Central memory CD8-positive, alpha-beta T cell (primary cell): ENCODE data around the gene PLCXD1.
"Not testable (repeated sequence)": the region's sequence is repeated elsewhere in the genome, so short reads cannot be mapped to it uniquely, and the experiment has no call there.

Experiments used
- ATAC-seq: fragments of 150-1000 bp; cut with Tn5 transposase; replicated peaks from 2 replicates; pipeline ENCODE4 v1.10.0; 2022; ENCODE audit warnings: mild to moderate bottlenecking, moderate FRiP score, moderate number of reproducible peaks; ENCODE audit not compliant: poor library complexity, severe bottlenecking; ENCODE audit errors: extremely low read depth
- DNase-seq, 2 donors: peaks; one replicate each; pipeline ENCODE4 v3.0.0; 2021; ENCODE audit warnings: low spot score in 2 of 2
- H3K27ac Mint-ChIP-seq: one replicate; pipeline ENCODE4 v1.8.0; 2022; ENCODE audit warnings: low read depth, mild to moderate bottlenecking, moderate library complexity, mixed read lengths
- H3K27me3 Mint-ChIP-seq: one replicate; pipeline ENCODE4 v1.8.0; 2022; ENCODE audit warnings: mixed read lengths
- H3K36me3 Mint-ChIP-seq: one replicate; pipeline ENCODE4 v1.8.0; 2022; ENCODE audit warnings: mild to moderate bottlenecking, moderate library complexity, mixed read lengths; ENCODE audit not compliant: insufficient read depth
- H3K4me1 Mint-ChIP-seq: one replicate; pipeline ENCODE4 v1.8.0; 2022; ENCODE audit warnings: mixed read lengths
- H3K4me3 Mint-ChIP-seq: one replicate; pipeline ENCODE4 v1.8.0; 2022; ENCODE audit warnings: mild to moderate bottlenecking, moderate library complexity, mixed read lengths
- H3K9me3 Mint-ChIP-seq: one replicate; pipeline ENCODE4 v1.8.0; 2022; ENCODE audit warnings: mixed read lengths

PLCXD1 gene

GRCh38 chrX:318739-319578, 37.8 kb downstream of the PLCXD1 start, which contains the start of gene GTPBP6:
Gene GTPBP6, minus strand, starts transcription at chrX:318796. Its CDS starts 9 bp downstream, at chrX:318787.
- Mint-ChIP-seq H3K9me3 (no peaks in the 10 kb centered on the region), H3K27me3 (no peaks in the 10 kb centered on the region), H3K4me3 (peak within 1 kb of the TSS; percentile 78), H3K27ac (peak within 1 kb of the TSS; percentile 95), H3K36me3 (peaks cover 29% of the 10 kb centered on the region), H3K4me1 (peaks cover 28% of the 10 kb centered on the region)
- ATAC-seq: peak; percentile 68
- peak; percentile 95 to 100 for DNase-seq

- peak overlapping the region; percentile 78 for H3K4me3 Mint-ChIP-seq
Observed at GRCh38 chrX:319579-320125, 38.5 kb downstream of the PLCXD1 start.

GRCh38 chrX:320126-320783, 39.1 kb downstream of the PLCXD1 start:
- peaks cover 34% of the 10 kb centered on the region for H3K4me1 Mint-ChIP-seq
- H3K36me3 Mint-ChIP-seq: peaks cover 32% of the 10 kb centered on the region
- ATAC-seq: no peak
- peak in 1 of 2 donors; percentile 30 for DNase-seq
- H3K27ac Mint-ChIP-seq: peak overlapping the region; percentile 56
- H3K27me3 Mint-ChIP-seq: no peaks in the 10 kb centered on the region
- no peaks in the 10 kb centered on the region for H3K9me3 Mint-ChIP-seq
- peak overlapping the region; percentile 78 for H3K4me3 Mint-ChIP-seq

More at GRCh38 chrX:319579-320125, 38.5 kb downstream of the PLCXD1 start:
- Mint-ChIP-seq H3K36me3 (peaks cover 32% of the 10 kb centered on the region), H3K27me3 (no peaks in the 10 kb centered on the region), H3K9me3 (no peaks in the 10 kb centered on the region), H3K27ac (peak overlapping the region; percentile 95), H3K4me1 (peaks cover 29% of the 10 kb centered on the region)
- no peak for DNase-seq
- ATAC-seq: no peak

GRCh38 chrX:323721-324628, 42.8 kb downstream of the PLCXD1 start:
- DNase-seq (peak in 1 of 2 donors; percentile 34), ATAC-seq (peak; percentile 29)
- no peaks in the 10 kb centered on the region for H3K9me3 Mint-ChIP-seq
- H3K4me1 Mint-ChIP-seq: peaks cover 26% of the 10 kb centered on the region
- H3K27ac Mint-ChIP-seq: peak overlapping the region; percentile 97
- peak overlapping the region; percentile 67 for H3K4me3 Mint-ChIP-seq
- H3K27me3 Mint-ChIP-seq: no peaks in the 10 kb centered on the region
- H3K36me3 Mint-ChIP-seq: peaks cover 19% of the 10 kb centered on the region

- Mint-ChIP-seq H3K36me3 (peaks cover 19% of the 10 kb centered on the region), H3K4me1 (peaks cover 31% of the 10 kb centered on the region)
- H3K9me3 Mint-ChIP-seq, H3K27ac Mint-ChIP-seq, H3K27me3 Mint-ChIP-seq, ATAC-seq, H3K4me3 Mint-ChIP-seq, DNase-seq: not testable (repeated sequence)
Observed at GRCh38 chrX:324664-325063, 43.5 kb downstream of the PLCXD1 start.

- DNase-seq (no peak), ATAC-seq (no peak)
- Mint-ChIP-seq H3K36me3 (peaks cover 15% of the 10 kb centered on the region), H3K4me1 (peaks cover 27% of the 10 kb centered on the region), H3K27ac (no peak overlapping the region), H3K4me3 (no peak overlapping the region), H3K9me3 (no peaks in the 10 kb centered on the region), H3K27me3 (no peaks in the 10 kb centered on the region)
Observed at GRCh38 chrX:327660-328126, 46.5 kb downstream of the PLCXD1 start.

- Mint-ChIP-seq H3K36me3 (no peaks in the 10 kb centered on the region), H3K9me3 (no peaks in the 10 kb centered on the region), H3K27ac (no peak overlapping the region), H3K4me1 (peaks cover 16% of the 10 kb centered on the region), H3K27me3 (no peaks in the 10 kb centered on the region), H3K4me3 (peak overlapping the region; percentile 20)
- ATAC-seq (no peak), DNase-seq (no peak)
Observed at GRCh38 chrX:329291-329910, 48.2 kb downstream of the PLCXD1 start.

GRCh38 chrX:330141-330725, 49.1 kb downstream of the PLCXD1 start:
- not testable (repeated sequence) for H3K27ac Mint-ChIP-seq, H3K4me3 Mint-ChIP-seq, ATAC-seq, H3K9me3 Mint-ChIP-seq, DNase-seq, H3K27me3 Mint-ChIP-seq, H3K36me3 Mint-ChIP-seq
- H3K4me1 Mint-ChIP-seq: peaks cover 11% of the 10 kb centered on the region

- ATAC-seq (no peak), DNase-seq (no peak)
- Mint-ChIP-seq H3K27ac (no peak overlapping the region), H3K4me3 (no peak overlapping the region), H3K9me3 (no peaks in the 10 kb centered on the region), H3K27me3 (no peaks in the 10 kb centered on the region), H3K36me3 (no peaks in the 10 kb centered on the region), H3K4me1 (peaks cover 11% of the 10 kb centered on the region)
Observed at GRCh38 chrX:330726-331150, 49.6 kb downstream of the PLCXD1 start.

GRCh38 chrX:331151-331824, 50.1 kb downstream of the PLCXD1 start:
- Mint-ChIP-seq H3K4me3 (peak overlapping the region; percentile 59), H3K36me3 (no peaks in the 10 kb centered on the region), H3K27me3 (no peaks in the 10 kb centered on the region), H3K9me3 (no peaks in the 10 kb centered on the region), H3K27ac (no peak overlapping the region), H3K4me1 (peaks cover 11% of the 10 kb centered on the region)
- ATAC-seq (peak; percentile 48), DNase-seq (no peak)
